H9 (cell line): ENCODE results near the gene HLA-DMA. TPM values are rescaled to one million over a fixed set of nuclear protein-coding genes. Genes with fewer than 3 reads are reported as not detected.

Source experiments
- DNase-seq: peaks from one replicate; pipeline ENCODE4 v3.0.0-alpha.2; 2017
- H2AFZ ChIP-seq: one replicate; pipeline ENCODE4 v1.6.1; 2013; ENCODE audit warnings: mild to moderate bottlenecking, low read length, control low read depth, moderate library complexity
- H2AK5ac ChIP-seq: 2 replicates; pipeline ENCODE4 v1.6.1; 2013; ENCODE audit warnings: low read length, control low read depth, mixed read lengths; ENCODE audit not compliant: insufficient read length
- H2BK120ac ChIP-seq: one replicate; pipeline ENCODE4 v1.6.1; 2013; ENCODE audit warnings: low read depth, mild to moderate bottlenecking, low read length, control low read depth, inconsistent platforms; ENCODE audit not compliant: poor library complexity, severe bottlenecking
- H2BK12ac ChIP-seq: 2 replicates; pipeline ENCODE4 v1.6.1; 2013; ENCODE audit warnings: low read length, control low read depth, mixed read lengths, low read depth; ENCODE audit not compliant: insufficient read length
- H2BK15ac ChIP-seq: 2 replicates; pipeline ENCODE4 v1.6.1; 2013; ENCODE audit warnings: low read depth, low read length, control low read depth
- H2BK20ac ChIP-seq: one replicate; pipeline ENCODE4 v1.6.1; 2013; ENCODE audit warnings: low read depth, mild to moderate bottlenecking, low read length, control low read depth, inconsistent platforms; ENCODE audit not compliant: poor library complexity, severe bottlenecking
- H2BK5ac ChIP-seq: 2 replicates; pipeline ENCODE4 v1.6.1; 2013; ENCODE audit warnings: low read length, control low read depth, mixed read lengths; ENCODE audit not compliant: insufficient read length
- H3K14ac ChIP-seq: 2 replicates; pipeline ENCODE4 v1.6.1; 2013; ENCODE audit warnings: low read length, control low read depth; ENCODE audit not compliant: insufficient read depth
- H3K18ac ChIP-seq: 2 replicates; pipeline ENCODE4 v1.6.1; 2013; ENCODE audit warnings: low read depth, mild to moderate bottlenecking, mixed read lengths, low read length, control low read depth; ENCODE audit not compliant: insufficient read length
- H3K23ac ChIP-seq: 2 replicates; pipeline ENCODE4 v1.6.1; 2013; ENCODE audit warnings: low read length, control low read depth, mixed read lengths, low read depth; ENCODE audit not compliant: insufficient read length
- H3K23me2 ChIP-seq: 2 replicates; pipeline ENCODE4 v1.6.1; 2013; ENCODE audit warnings: low read depth, mild to moderate bottlenecking, mixed read lengths, low read length, control low read depth; ENCODE audit not compliant: insufficient read length, poor library complexity, severe bottlenecking
- H3K27ac ChIP-seq: 2 replicates; pipeline ENCODE4 v1.5.1; 2013; ENCODE audit warnings: low read length, control low read depth, mixed read lengths, low read depth; ENCODE audit not compliant: insufficient read length
- H3K27me3 ChIP-seq: 2 replicates; pipeline ENCODE4 v1.6.1; 2013; ENCODE audit warnings: low read length, control low read depth, inconsistent platforms; ENCODE audit not compliant: insufficient read depth
- H3K4ac ChIP-seq: 2 replicates; pipeline ENCODE4 v1.6.1; 2013; ENCODE audit warnings: low read depth, mild to moderate bottlenecking, control low read depth, inconsistent platforms, low read length, moderate library complexity
- H3K4me1 ChIP-seq: 2 replicates; pipeline ENCODE4 v1.6.1; 2013; ENCODE audit warnings: low read length, control low read depth, inconsistent platforms; ENCODE audit not compliant: insufficient read depth
- H3K4me2 ChIP-seq: 2 replicates; pipeline ENCODE4 v1.6.1; 2013; ENCODE audit warnings: low read length, control low read depth, mixed read lengths; ENCODE audit not compliant: insufficient read length, insufficient read depth
- H3K56ac ChIP-seq: 2 replicates; pipeline ENCODE4 v1.6.1; 2013; ENCODE audit warnings: low read depth, mild to moderate bottlenecking, mixed read lengths, low read length, control low read depth; ENCODE audit not compliant: insufficient read length
- H3K79me1 ChIP-seq: 2 replicates; pipeline ENCODE4 v1.6.1; 2013; ENCODE audit warnings: low read depth, mild to moderate bottlenecking, moderate library complexity, low read length, control low read depth, inconsistent platforms; ENCODE audit not compliant: insufficient read depth, poor library complexity, severe bottlenecking
- H3K79me2 ChIP-seq: 2 replicates; pipeline ENCODE4 v1.6.1; 2013; ENCODE audit warnings: low read length, control low read depth, inconsistent platforms; ENCODE audit not compliant: insufficient read depth
- H3K9ac ChIP-seq: 2 replicates; pipeline ENCODE4 v1.6.1; 2013; ENCODE audit warnings: low read length, control low read depth, mixed read lengths; ENCODE audit not compliant: insufficient read length; ENCODE audit errors: extremely low read depth
- H3K9me3 ChIP-seq: one replicate; pipeline ENCODE4 v1.6.1; 2013; ENCODE audit warnings: low read depth, low read length, inconsistent platforms; ENCODE audit not compliant: control insufficient read depth
- H3T11ph ChIP-seq: one replicate; pipeline ENCODE4 v1.6.1; 2013; ENCODE audit warnings: mild to moderate bottlenecking, low read length, control low read depth, inconsistent platforms
- H4K20me1 ChIP-seq: one replicate; pipeline ENCODE4 v1.6.1; 2013; ENCODE audit not compliant: control insufficient read depth, insufficient read length, insufficient read depth
- H4K5ac ChIP-seq: 2 replicates; pipeline ENCODE4 v1.6.1; 2013; ENCODE audit warnings: low read depth, mild to moderate bottlenecking, mixed read lengths, low read length, control low read depth; ENCODE audit not compliant: insufficient read length
- H4K8ac ChIP-seq: replicated peaks from 2 replicates; pipeline ENCODE4 v1.6.1; 2013; ENCODE audit warnings: low read length, control low read depth, mixed read lengths, low read depth; ENCODE audit not compliant: insufficient read length
- H4K91ac ChIP-seq: 2 replicates; pipeline ENCODE4 v1.6.1; 2013; ENCODE audit warnings: low read depth, mild to moderate bottlenecking, moderate library complexity, mixed read lengths, low read length, control low read depth; ENCODE audit not compliant: insufficient read length
- H3K27ac Mint-ChIP-seq, 3 experiments: 2 replicates in 2 of 3; 3 replicates in 1 of 3; pipeline ENCODE4 v1.8.0; 2020 to 2021; ENCODE audit warnings: mixed read lengths in 3 of 3, mild to moderate bottlenecking in 1 of 3, moderate library complexity in 1 of 3
- H3K27me3 Mint-ChIP-seq: 2 replicates; pipeline ENCODE4 v1.8.0; 2021; ENCODE audit warnings: low read depth, mild to moderate bottlenecking, moderate library complexity, mixed read lengths
- H3K36me3 Mint-ChIP-seq, 3 experiments: 2 replicates in 2 of 3; 3 replicates in 1 of 3; pipeline ENCODE4 v1.8.0; 2020 to 2021; ENCODE audit warnings: low read depth in 3 of 3, mixed read lengths in 3 of 3; ENCODE audit not compliant: insufficient read depth in 1 of 3
- H3K4me1 Mint-ChIP-seq, 2 experiments: 2 replicates each; pipeline ENCODE4 v1.8.0; 2020; ENCODE audit warnings: mixed read lengths in 2 of 2
- H3K4me3 Mint-ChIP-seq, 2 experiments: 2 replicates in 1 of 2; 3 replicates in 1 of 2; pipeline ENCODE4 v1.8.0; 2020 to 2021; ENCODE audit warnings: mild to moderate bottlenecking in 2 of 2, mixed read lengths in 2 of 2, moderate library complexity in 1 of 2
- H3K9me3 Mint-ChIP-seq, 2 experiments: 2 replicates in 1 of 2; 3 replicates in 1 of 2; pipeline ENCODE4 v1.8.0; 2020; ENCODE audit warnings: mild to moderate bottlenecking in 2 of 2, mixed read lengths in 2 of 2, moderate library complexity in 1 of 2
- CTCF ChIP-seq: fragments of 200-600 bp; sonication (generic); conservative IDR thresholded peaks from 3 replicates; pipeline ENCODE4 v1.8.0; 2021; ENCODE audit warnings: antibody characterized with exemption, mild to moderate bottlenecking
- WGBS: extraction: QIAGEN DNeasy Blood & Tissue Kit; methylation state at CpG from one replicate; pipeline ENCODE4 v1.1.7; 2013; ENCODE audit warnings: missing lambda C conversion rate, low lambda C conversion rate, mixed read lengths; ENCODE audit not compliant: insufficient read length; ENCODE audit errors: extremely low coverage; 5-methylcytosine and 5-hydroxymethylcytosine counted together
- total RNA-seq: library from RNA; stranded (reverse); gene quantifications from 2 replicates; pipeline ENCODE4 v1.2.1, GENCODE V29; 2021

The HLA-DMA gene
- total RNA-seq, 1 experiment from 2014 or later = 7.5 TPM

DNA sequence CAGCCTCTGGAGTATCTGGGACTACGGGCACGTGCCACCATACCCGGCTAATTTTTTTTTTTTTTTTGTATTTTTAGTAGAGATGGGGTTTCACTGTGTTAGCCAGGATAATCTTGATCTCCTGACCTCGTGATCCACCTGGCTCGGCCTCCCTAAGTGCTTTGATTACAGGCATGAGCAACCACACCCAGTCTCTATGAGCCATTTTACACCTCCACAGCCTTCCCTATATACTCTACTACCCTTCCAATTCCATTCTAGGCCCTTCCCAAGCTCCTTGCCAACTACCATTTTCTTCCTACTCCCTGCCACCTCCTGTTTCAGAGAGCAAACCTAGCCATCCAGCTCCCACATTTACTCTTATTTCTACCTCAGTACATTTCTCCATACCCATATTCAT, 7.7 kb upstream of the HLA-DMA start:
- no peaks in the 10 kb centered on the region for H3K79me1 ChIP-seq
- no peaks in the 10 kb centered on the region for H4K20me1 ChIP-seq
- H3K23ac ChIP-seq = no peak overlapping the region
- no peak overlapping the region for H2BK120ac ChIP-seq
- H2BK15ac ChIP-seq = no peak overlapping the region
- H2BK12ac ChIP-seq = no peak overlapping the region
- H3K9ac ChIP-seq = no peak overlapping the region
- H4K91ac ChIP-seq = no peak overlapping the region
- H4K8ac ChIP-seq = no peak overlapping the region
- no peak for DNase-seq
- H3T11ph ChIP-seq = no peak overlapping the region
- no peaks in the 10 kb centered on the region; a peak in 1 of 4 replicates for H3K4me1 Mint-ChIP-seq
- H3K9me3 ChIP-seq = no peaks in the 10 kb centered on the region
- H3K4me1 ChIP-seq = no peaks in the 10 kb centered on the region
- no peak overlapping the region for H2AK5ac ChIP-seq
- peaks cover 0 to 2% (median 0%) of the 10 kb centered on the region in 3 experiments; a peak in 2 of 7 replicates for H3K36me3 Mint-ChIP-seq
- no peak overlapping the region for H3K14ac ChIP-seq
- WGBS = no CpG with 5 or more reads among the region's 5 CpGs
- H4K5ac ChIP-seq = no peak overlapping the region
- H3K27me3 Mint-ChIP-seq = no peaks in the 10 kb centered on the region
- H3K18ac ChIP-seq = no peak overlapping the region
- H3K4me3 Mint-ChIP-seq = no peak overlapping the region
- H2BK20ac ChIP-seq = no peak overlapping the region
- no peak for TF ChIP-seq CTCF
- no peak overlapping the region for H3K27ac Mint-ChIP-seq
- no peak overlapping the region for H2BK5ac ChIP-seq
- no peak overlapping the region for H2AFZ ChIP-seq
- H3K56ac ChIP-seq = no peak overlapping the region
- H3K23me2 ChIP-seq = no peaks in the 10 kb centered on the region
- H3K9me3 Mint-ChIP-seq = no peaks in the 10 kb centered on the region
- H3K4ac ChIP-seq = no peak overlapping the region
- H3K27ac ChIP-seq = no peak overlapping the region
- no peaks in the 10 kb centered on the region; the same call in 1 of the 2 replicates for H3K27me3 ChIP-seq
- H3K79me2 ChIP-seq = no peaks in the 10 kb centered on the region
- no peak overlapping the region for H3K4me2 ChIP-seq
